Inflammatory macrophage treated with lipopolysaccharide for 1 hour (primary cell): ENCODE measurements around the gene WDR45B.
"Not testable (repeated sequence)": the region's sequence is repeated elsewhere in the genome, so short reads cannot be mapped to it uniquely, and the experiment has no call there.

Experiments
- DNase-seq, 2 donors: peaks; one replicate each; pipeline ENCODE4 v3.0.0-alpha.2; 2020 to 2022

Gene WDR45B

GRCh38 chr17:82577300-82577699 lies 70.9 kb downstream of the WDR45B start:
- no peak for DNase-seq

GRCh38 chr17:82575581-82576221 lies 72.5 kb downstream of the WDR45B start:
- DNase-seq = not testable (repeated sequence)

GRCh38 chr17:82574041-82574440 lies 74.2 kb downstream of the WDR45B start:
- no peak for DNase-seq

GRCh38 chr17:82571855-82572254 lies 76.4 kb downstream of the WDR45B start:
- DNase-seq = no peak

GRCh38 chr17:82570277-82570676 lies 78.0 kb downstream of the WDR45B start:
- DNase-seq = no peak

GRCh38 chr17:82569621-82570020 lies 78.6 kb downstream of the WDR45B start:
- DNase-seq = no peak

GRCh38 chr17:82568997-82569393 lies 79.2 kb downstream of the WDR45B start:
- no peak for DNase-seq

- no peak for DNase-seq
Measured at GRCh38 chr17:82567286-82567685, 81.0 kb downstream of the WDR45B start.

- DNase-seq = no peak
Measured at GRCh38 chr17:82566129-82566960, 81.9 kb downstream of the WDR45B start.

GRCh38 chr17:82565551-82565950 lies 82.7 kb downstream of the WDR45B start:
- no peak for DNase-seq
